Common myeloid progenitor, CD34-positive (primary cell): ENCODE results near the gene ELF5.

Experiments used
- CTCF ChIA-PET: fragments of 350-600 bp; sonication (Branson Sonifier 250); formaldehyde crosslinking; loops from one replicate; lab custom pipeline; 2021; ENCODE audit warnings: antibody characterized with exemption; lab: Charles Lee
- POLR2A ChIA-PET: fragments of 350-600 bp; sonication (Branson Sonifier 250); formaldehyde crosslinking; loops from one replicate; lab custom pipeline; 2021; ENCODE audit warnings: antibody characterized with exemption; lab: Charles Lee
- DNase-seq, 3 donors: peaks; one replicate each; pipeline versions ENCODE4 v3.0.0 to v3.0.0-alpha.2; 2013
- H3K27ac ChIP-seq, 2 experiments: 1 replicate in 1 of 2; 2 replicates in 1 of 2; pipeline ENCODE4 v1.7.0; 2013; ENCODE audit warnings: inconsistent platforms in 2 of 2, low read length in 2 of 2, mild to moderate bottlenecking in 2 of 2, low read depth in 1 of 2, moderate library complexity in 1 of 2; ENCODE audit not compliant: severe bottlenecking in 2 of 2, insufficient read depth in 1 of 2, poor library complexity in 1 of 2
- H3K27me3 ChIP-seq, 5 experiments: replicated peaks in 2 of 5; 1 replicate in 3 of 5; 2 replicates in 2 of 5; pipeline versions ENCODE4 v1.6.1 to v1.7.0; 2013; ENCODE audit warnings: low read length in 4 of 5, mild to moderate bottlenecking in 2 of 5, moderate library complexity in 2 of 5, inconsistent platforms in 1 of 5; ENCODE audit not compliant: insufficient read depth in 5 of 5, control insufficient read depth in 4 of 5
- H3K36me3 ChIP-seq, 4 experiments: 1 replicate in 2 of 4; 2 replicates in 2 of 4; pipeline versions ENCODE4 v1.6.1 to v1.7.0; 2013; ENCODE audit warnings: low read length in 3 of 4, control low read depth in 1 of 4, mild to moderate bottlenecking in 1 of 4; ENCODE audit not compliant: control insufficient read depth in 4 of 4, insufficient read depth in 4 of 4
- H3K4me1 ChIP-seq, 4 experiments: 1 replicate in 3 of 4; 2 replicates in 1 of 4; pipeline versions ENCODE4 v1.6.1 to v1.7.1; 2013; ENCODE audit warnings: low read length in 3 of 4, mild to moderate bottlenecking in 3 of 4, control low read depth in 1 of 4, inconsistent platforms in 1 of 4, moderate library complexity in 1 of 4; ENCODE audit not compliant: control insufficient read depth in 4 of 4, insufficient read depth in 4 of 4; ENCODE audit errors: control extremely low read depth in 1 of 4
- H3K4me3 ChIP-seq, 7 experiments: 1 replicate in 4 of 7; 2 replicates in 3 of 7; pipeline versions ENCODE4 v1.5.1 to v1.7.0; 2013; ENCODE audit warnings: mild to moderate bottlenecking in 7 of 7, low read length in 6 of 7, moderate library complexity in 6 of 7, inconsistent platforms in 2 of 7, low read depth in 2 of 7, control low read depth in 1 of 7; ENCODE audit not compliant: insufficient read depth in 4 of 7, control insufficient read depth in 1 of 7; ENCODE audit errors: extremely low read depth in 1 of 7
- H3K9me3 ChIP-seq, 5 experiments: 1 replicate in 4 of 5; 2 replicates in 1 of 5; pipeline versions ENCODE4 v1.6.1 to v1.7.1; 2013; ENCODE audit warnings: low read length in 4 of 5, mild to moderate bottlenecking in 2 of 5, inconsistent platforms in 1 of 5, low read depth in 1 of 5, moderate library complexity in 1 of 5; ENCODE audit not compliant: control insufficient read depth in 4 of 5, insufficient read depth in 2 of 5; ENCODE audit errors: control extremely low read depth in 1 of 5
- WGBS: methylation state at CpG from one replicate; pipeline ENCODE4 v1.1.5; 2013; ENCODE audit not compliant: insufficient coverage; 5-methylcytosine and 5-hydroxymethylcytosine counted together

Gene ELF5

GRCh38 chr11:34495239-34495723, 18.3 kb downstream of the ELF5 start:
- WGBS = 96% methylated on average over 9 of the region's 12 CpGs
- no peaks in the 10 kb centered on the region for H3K9me3 ChIP-seq
- H3K27me3 ChIP-seq = no peaks in the 10 kb centered on the region
- H3K36me3 ChIP-seq = no peaks in the 10 kb centered on the region
- ChIA-PET POLR2A (no interaction called here), CTCF (interaction anchor here (0.9 kb wide), 1 partner anchor 16 kb away, joined by 3 read pairs; no protein-coding TSS in a partner anchor)
- no peak overlapping the region for H3K27ac ChIP-seq
- H3K4me1 ChIP-seq = no peaks in the 10 kb centered on the region
- DNase-seq = no peak
- no peak overlapping the region for H3K4me3 ChIP-seq

GRCh38 chr11:34493926-34494595, 19.5 kb downstream of the ELF5 start:
- Histone ChIP-seq H3K4me3 (no peak overlapping the region), H3K27me3 (no peaks in the 10 kb centered on the region), H3K9me3 (no peaks in the 10 kb centered on the region), H3K36me3 (no peaks in the 10 kb centered on the region), H3K27ac (no peak overlapping the region), H3K4me1 (no peaks in the 10 kb centered on the region)
- ChIA-PET POLR2A (no interaction called here), CTCF (interaction anchor here (1.5 to 2.7 kb wide), 2 partner anchors 9 to 26 kb away, joined by 4 to 9 read pairs; no protein-coding TSS in a partner anchor)
- 94% methylated on average over 2 of the region's 4 CpGs for WGBS
- DNase-seq = no peak

- WGBS = 92% methylated on average over 8 of the region's 8 CpGs
- POLR2A ChIA-PET = no interaction called here
- Histone ChIP-seq H3K27me3 (no peaks in the 10 kb centered on the region), H3K4me1 (no peaks in the 10 kb centered on the region), H3K9me3 (no peaks in the 10 kb centered on the region), H3K4me3 (no peak overlapping the region), H3K27ac (no peak overlapping the region), H3K36me3 (no peaks in the 10 kb centered on the region)
- no peak for DNase-seq
- CTCF ChIA-PET = interaction anchor here (1.1 to 2.7 kb wide), 5 partner anchors 9 to 346 kb away, joined by 3 to 9 read pairs (median 4); no protein-coding TSS in a partner anchor
Observed at GRCh38 chr11:34493468-34493867, 20.1 kb downstream of the ELF5 start.

- Histone ChIP-seq H3K27ac (no peak overlapping the region), H3K4me3 (no peak overlapping the region), H3K27me3 (no peaks in the 10 kb centered on the region), H3K36me3 (no peaks in the 10 kb centered on the region), H3K4me1 (no peaks in the 10 kb centered on the region), H3K9me3 (no peaks in the 10 kb centered on the region)
- 59% methylated on average over 8 of the region's 8 CpGs for WGBS
- CTCF ChIA-PET = interaction anchor here (0.6 to 2.7 kb wide), 19 partner anchors 10 to 505 kb away, joined by 3 to 9 read pairs (median 4); no protein-coding TSS in a partner anchor
- POLR2A ChIA-PET = interaction anchor here (0.7 kb wide), 1 partner anchor 436 kb away, joined by 3 read pairs; no protein-coding TSS in a partner anchor
- peak; percentile 67 to 77 (median 70) for DNase-seq
Observed at GRCh38 chr11:34492806-34493414, 20.7 kb downstream of the ELF5 start.

- CTCF ChIA-PET = interaction anchor here (1.1 to 1.2 kb wide), 2 partner anchors 14 to 96 kb away, joined by 3 read pairs; no protein-coding TSS in a partner anchor
Observed at GRCh38 chr11:34490304-34490703, 23.3 kb downstream of the ELF5 start.

GRCh38 chr11:34488855-34489557, 24.6 kb downstream of the ELF5 start:
- WGBS = 100% methylated on average over 8 of the region's 12 CpGs
- Histone ChIP-seq H3K4me3 (no peak overlapping the region), H3K27me3 (no peaks in the 10 kb centered on the region), H3K27ac (no peak overlapping the region), H3K9me3 (no peaks in the 10 kb centered on the region), H3K4me1 (no peaks in the 10 kb centered on the region), H3K36me3 (no peaks in the 10 kb centered on the region)
- POLR2A ChIA-PET = no interaction called here
- no peak for DNase-seq
- CTCF ChIA-PET = interaction anchor here (1.1 to 1.6 kb wide), 6 partner anchors 10 to 98 kb away, joined by 3 to 6 read pairs (median 3); no protein-coding TSS in a partner anchor

More at GRCh38 chr11:34490304-34490703, 23.3 kb downstream of the ELF5 start:
- no peaks in the 10 kb centered on the region for H3K36me3 ChIP-seq
- DNase-seq = no peak
- 100% methylated on average over 1 of the region's 2 CpGs for WGBS
- no peaks in the 10 kb centered on the region for H3K27me3 ChIP-seq
- no peaks in the 10 kb centered on the region for H3K4me1 ChIP-seq
- POLR2A ChIA-PET = no interaction called here
- H3K27ac ChIP-seq = no peak overlapping the region
- no peak overlapping the region for H3K4me3 ChIP-seq
- no peaks in the 10 kb centered on the region for H3K9me3 ChIP-seq
